Tibial nerve (tissue), 4 donors: ENCODE measurements around the gene ITGA5. TPM values are rescaled to one million over a fixed set of nuclear protein-coding genes. Genes with fewer than 3 reads are reported as not detected.

Source experiments
- DNase-seq, 2 donors: peaks; one replicate each; pipeline ENCODE4 v3.0.0-alpha.2; 2019; ENCODE audit warnings: low spot score in 2 of 2
- H3K27ac ChIP-seq, 4 donors: fragments of 200-600 bp; sonication (generic) in 3 of 4; one replicate each; pipeline ENCODE4 v1.5.1; 2017 to 2019; ENCODE audit warnings: mild to moderate bottlenecking in 1 of 4
- H3K27me3 ChIP-seq, 2 donors: fragments of 200-600 bp; sonication (generic) in 1 of 2; one replicate each; pipeline versions ENCODE4 v1.5.1 to v1.6.0; 2017 to 2019
- H3K36me3 ChIP-seq, 3 donors: fragments of 200-600 bp; sonication (generic); one replicate each; pipeline ENCODE4 v1.5.1; 2018 to 2019
- H3K4me1 ChIP-seq, 4 donors: fragments of 200-600 bp; sonication (generic) in 3 of 4; one replicate each; pipeline ENCODE4 v1.5.1; 2017 to 2019
- H3K4me3 ChIP-seq, 4 donors: fragments of 200-600 bp; sonication (generic) in 3 of 4; one replicate each; pipeline ENCODE4 v1.5.1; 2017 to 2019; ENCODE audit warnings: mild to moderate bottlenecking in 1 of 4, moderate library complexity in 1 of 4
- H3K9me3 ChIP-seq, 4 donors: fragments of 200-600 bp; sonication (generic) in 3 of 4; one replicate each; pipeline ENCODE4 v1.5.1; 2017 to 2019
- CTCF ChIP-seq, 5 experiments: fragments of 200-600 bp in 3 of 5; fragments of 450-650 bp in 2 of 5; sonication (generic) in 3 of 5; IDR thresholded peaks; one replicate each; pipeline ENCODE4 v1.5.1; 2016 to 2019; ENCODE audit warnings: antibody characterized with exemption in 5 of 5, mild to moderate bottlenecking in 3 of 5, moderate library complexity in 2 of 5
- EP300 ChIP-seq, 2 donors: sonication (generic); formaldehyde crosslinking; IDR thresholded peaks; one replicate each; pipeline ENCODE4 v1.6.1; 2017; ENCODE audit warnings: antibody characterized with exemption in 2 of 2, mild to moderate bottlenecking in 1 of 2
- POLR2A ChIP-seq, 2 donors: fragments of 450-650 bp; IDR thresholded peaks; one replicate each; pipeline ENCODE4 v1.6.1; 2017; ENCODE audit warnings: antibody characterized with exemption in 2 of 2, mild to moderate bottlenecking in 2 of 2, moderate library complexity in 2 of 2
- WGBS, 2 donors: methylation state at CpG; one replicate each; pipeline ENCODE4 v1.1.5; 2018; 5-methylcytosine and 5-hydroxymethylcytosine counted together
- total RNA-seq, 4 donors: library from RNA; depleted of rRNA; stranded (reverse); fragments of >200 nt; gene quantifications; one replicate each; pipeline ENCODE4 v1.1.0, GENCODE V29; 2016

Gene ITGA5
- total RNA-seq, 4 donors from 2014 or later: 73.6 to 145 (median 123) TPM

DNA sequence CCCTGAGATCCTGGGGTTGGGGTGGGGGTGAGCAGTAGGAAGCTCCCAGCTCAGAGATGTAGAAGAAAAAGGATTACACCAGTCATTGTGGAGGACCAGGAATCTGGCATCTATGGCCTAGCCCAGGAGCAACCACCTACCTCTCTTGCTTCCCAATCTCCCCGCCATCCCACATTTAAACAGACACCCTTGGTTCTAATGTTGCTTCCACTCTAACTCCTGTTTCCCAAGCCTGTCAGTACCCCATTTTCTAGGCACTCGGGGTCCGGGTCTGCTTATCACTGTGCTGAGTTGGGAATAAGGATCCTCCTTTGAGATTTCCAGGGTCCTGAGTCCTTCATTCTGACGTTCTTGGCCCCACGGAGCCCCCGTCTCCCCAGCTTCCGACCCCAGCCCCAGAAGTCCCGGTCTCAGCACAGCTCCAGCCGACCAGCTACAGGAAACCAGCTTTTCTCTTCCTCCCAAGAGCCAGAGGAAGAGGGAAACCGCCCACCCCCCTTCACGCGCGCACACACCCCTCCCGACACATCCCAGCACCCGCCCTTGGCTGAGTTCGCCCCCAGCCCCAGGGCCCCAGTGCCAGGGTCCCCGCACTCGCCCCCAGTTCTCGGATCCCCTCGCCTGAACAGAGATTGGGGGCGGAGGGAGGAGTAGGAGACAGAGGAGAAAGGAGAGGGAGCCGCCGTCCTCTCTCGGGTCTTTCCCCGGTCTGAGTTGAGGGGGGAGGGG is 1.2 kb downstream of the ITGA5 start:
- H3K36me3 ChIP-seq: no peaks in the 10 kb centered on the region
- WGBS, 2 donors: 7% methylated on average over 25 of the region's 25 CpGs
- no peak for TF ChIP-seq POLR2A (IDR thresholded peaks at IDR 0.05)
- TF ChIP-seq EP300 (IDR thresholded peaks at IDR 0.05): no peak
- H3K27me3 ChIP-seq: no peaks in the 10 kb centered on the region
- H3K4me1 ChIP-seq: peaks cover 0 to 88% (median 43%) of the 10 kb centered on the region in 4 donors
- no peaks in the 10 kb centered on the region for H3K9me3 ChIP-seq
- peak overlapping the region; percentile 85 to 95 (median 91) for H3K27ac ChIP-seq
- DNase-seq: no peak
- H3K4me3 ChIP-seq: peak overlapping the region; percentile 70 to 89 (median 81)

GRCh38 chr12:54416687-54417603 is 2.1 kb downstream of the ITGA5 start:
- no peak for TF ChIP-seq POLR2A (IDR thresholded peaks at IDR 0.05)
- no peak for TF ChIP-seq EP300 (IDR thresholded peaks at IDR 0.05)
- no peak for TF ChIP-seq CTCF (IDR thresholded peaks at IDR 0.05)
- H3K4me1 ChIP-seq: peaks cover 0 to 94% (median 52%) of the 10 kb centered on the region in 4 donors

GRCh38 chr12:54415221-54415929 is 3.7 kb downstream of the ITGA5 start:
- Histone ChIP-seq H3K36me3 (peaks cover 0 to 10% (median 0%) of the 10 kb centered on the region in 3 donors), H3K27me3 (no peaks in the 10 kb centered on the region), H3K9me3 (no peaks in the 10 kb centered on the region), H3K4me3 (peak overlapping the region in 1 of 4 donors; percentile 89), H3K4me1 (peaks cover 0 to 94% (median 55%) of the 10 kb centered on the region in 4 donors), H3K27ac (peak overlapping the region in 3 of 4 donors; percentile 38 to 95 (median 57))
- no peak for DNase-seq
- 54 to 57% methylated on average over 4 of the region's 4 CpGs for WGBS, 2 donors
- TF ChIP-seq EP300 (IDR thresholded peaks at IDR 0.05): no peak
- no peak for TF ChIP-seq CTCF (IDR thresholded peaks at IDR 0.05)

More at GRCh38 chr12:54416687-54417603, 2.1 kb downstream of the ITGA5 start:
- no peak for DNase-seq
- peak overlapping the region; percentile 85 to 95 (median 91) for H3K27ac ChIP-seq
- H3K36me3 ChIP-seq: no peaks in the 10 kb centered on the region
- H3K27me3 ChIP-seq: no peaks in the 10 kb centered on the region
- WGBS, 2 donors: 57 to 59% methylated on average over 5 of the region's 5 CpGs
- no peaks in the 10 kb centered on the region for H3K9me3 ChIP-seq
- peak overlapping the region; percentile 70 to 89 (median 81) for H3K4me3 ChIP-seq

GRCh38 chr12:54413284-54414190 is 5.5 kb downstream of the ITGA5 start:
- Histone ChIP-seq H3K4me3 (peak overlapping the region in 2 of 4 donors; percentile 10 to 34), H3K27me3 (no peaks in the 10 kb centered on the region), H3K27ac (peak overlapping the region; percentile 31 to 84 (median 76)), H3K4me1 (peaks cover 0 to 80% (median 51%) of the 10 kb centered on the region in 4 donors), H3K9me3 (no peaks in the 10 kb centered on the region), H3K36me3 (peaks cover 0 to 26% (median 0%) of the 10 kb centered on the region in 3 donors)
- TF ChIP-seq EP300 (IDR thresholded peaks at IDR 0.05) (no peak), CTCF (IDR thresholded peaks at IDR 0.05) (no peak), POLR2A (IDR thresholded peaks at IDR 0.05) (no peak)
- WGBS, 2 donors: 55 to 61% methylated on average over 9 of the region's 9 CpGs
- no peak for DNase-seq
